Measurements from ENCODE around the gene POT1.

GRCh38 chr7:124943472-124943871 is 13.8 kb upstream of the POT1 start:
- TF ChIP-seq CTCF (IDR thresholded peaks at IDR 0.05) (no peak), POLR2AphosphoS5 (IDR thresholded peaks at IDR 0.05) (no peak), EP300 (IDR thresholded peaks at IDR 0.05; ENCODE audit: low read depth) (no peak), POLR2A (IDR thresholded peaks at IDR 0.05) (no peak)

Measured in transverse colon (tissue), 4 donors.